SJSA1 (cell line): ENCODE data around the gene LAMA4. TPM values are rescaled to one million over a fixed set of nuclear protein-coding genes. Genes with fewer than 3 reads are reported as not detected.

Source experiments
- DNase-seq, 2 experiments: peaks; one replicate each; pipeline ENCODE4 v3.0.0-alpha.2; 2015 to 2020; ENCODE audit warnings: low spot score in 2 of 2, low read depth in 1 of 2
- H3K27ac ChIP-seq: fragments of 250-450 bp; sonication (Bioruptor Pico); 2 replicates; pipeline ENCODE4 v1.5.1; 2020; ENCODE audit warnings: mild to moderate bottlenecking, moderate library complexity
- H3K27me3 ChIP-seq: fragments of 250-450 bp; sonication (Bioruptor Pico); replicated peaks from 2 replicates; pipeline ENCODE4 v1.5.1; 2020; ENCODE audit warnings: mild to moderate bottlenecking, moderate library complexity
- H3K36me3 ChIP-seq: fragments of 250-450 bp; sonication (Bioruptor Pico); 2 replicates; pipeline ENCODE4 v1.5.1; 2020; ENCODE audit warnings: mild to moderate bottlenecking
- H3K4me1 ChIP-seq: fragments of 250-450 bp; sonication (Bioruptor Pico); replicated peaks from 2 replicates; pipeline ENCODE4 v1.6.1; 2021; ENCODE audit warnings: mild to moderate bottlenecking
- H3K4me3 ChIP-seq: fragments of 250-450 bp; sonication (Bioruptor Pico); 2 replicates; pipeline ENCODE4 v1.5.1; 2020; ENCODE audit warnings: mild to moderate bottlenecking
- H3K9me3 ChIP-seq: fragments of 250-450 bp; sonication (Bioruptor Pico); replicated peaks from 2 replicates; pipeline ENCODE4 v1.5.1; 2020; ENCODE audit warnings: mild to moderate bottlenecking
- total RNA-seq: library from RNA; depleted of rRNA; stranded (reverse); fragments of >200 nt; shearing (Covaris generic); gene quantifications from 2 replicates; pipeline ENCODE4 v1.2.3, GENCODE V29; 2014

LAMA4 gene
- total RNA-seq, 1 experiment from 2014 or later = 1.8 TPM

- no peak overlapping the region for H3K27ac ChIP-seq
- no peaks in the 10 kb centered on the region for H3K27me3 ChIP-seq
- H3K4me1 ChIP-seq = peaks cover 26% of the 10 kb centered on the region
- H3K9me3 ChIP-seq = no peaks in the 10 kb centered on the region
- H3K4me3 ChIP-seq = no peak overlapping the region
- no peaks in the 10 kb centered on the region for H3K36me3 ChIP-seq
- peak in 1 of 2 experiments; percentile 41 for DNase-seq
These were observed 78.2 kb downstream of the LAMA4 start for GRCh38 chr6:112176175-112176574.

- H3K9me3 ChIP-seq = no peaks in the 10 kb centered on the region
- no peak overlapping the region for H3K27ac ChIP-seq
- no peaks in the 10 kb centered on the region for H3K36me3 ChIP-seq
- peaks cover 6% of the 10 kb centered on the region for H3K4me1 ChIP-seq
- 0 out of 2 replicates have a peak, but pooled peaks cover 4% of the 10 kb centered on the region for H3K27me3 ChIP-seq
- H3K4me3 ChIP-seq = no peak overlapping the region
- DNase-seq = no peak
These were observed 81.1 kb downstream of the LAMA4 start for GRCh38 chr6:112173221-112173804.

DNA sequence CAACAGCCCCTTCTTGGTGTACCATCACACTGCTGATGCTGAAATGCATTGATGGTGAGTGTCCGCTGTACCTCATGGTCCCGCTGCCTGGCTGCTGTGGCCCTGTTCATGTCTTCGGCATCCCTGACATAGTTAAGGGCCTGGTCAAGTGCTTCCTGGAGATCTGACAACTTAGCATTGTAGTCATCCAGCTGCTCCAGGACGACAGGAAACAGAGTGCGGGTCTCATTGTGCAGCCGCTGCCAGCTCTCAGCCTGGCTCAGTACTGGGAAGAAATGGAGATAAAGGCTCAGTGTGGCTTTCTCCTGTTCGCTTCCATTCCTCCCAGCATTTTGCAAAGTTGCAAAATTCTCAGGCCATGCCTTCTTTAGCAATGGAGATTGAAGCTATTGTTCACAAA is 81.8 kb downstream of the LAMA4 start:
- no peak overlapping the region for H3K27ac ChIP-seq
- no peaks in the 10 kb centered on the region for H3K36me3 ChIP-seq
- no peak overlapping the region for H3K4me3 ChIP-seq
- 0 out of 2 replicates have a peak, but pooled peaks cover 4% of the 10 kb centered on the region for H3K27me3 ChIP-seq
- H3K9me3 ChIP-seq = no peaks in the 10 kb centered on the region
- DNase-seq = no peak
- peaks cover 5% of the 10 kb centered on the region; the same call in 1 of the 2 replicates for H3K4me1 ChIP-seq

DNA sequence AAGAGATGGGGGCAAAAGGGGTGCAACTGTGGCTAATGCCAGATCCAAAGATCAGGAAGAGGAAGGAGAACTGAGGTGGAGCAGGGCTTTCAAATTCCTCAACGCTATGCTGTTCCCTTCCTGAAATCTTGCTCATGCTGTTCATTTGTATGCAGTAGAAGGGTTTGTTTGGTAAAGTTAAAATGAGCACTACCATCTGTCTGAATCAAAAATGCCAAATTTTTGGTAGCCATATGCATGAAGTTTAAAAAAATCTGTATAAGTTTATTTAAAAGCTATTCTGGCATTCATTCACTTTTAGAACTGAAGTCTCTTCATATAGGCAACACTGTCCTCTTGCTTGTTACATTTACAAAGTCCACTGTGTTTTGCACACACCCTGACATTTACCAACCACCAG is 84.8 kb downstream of the LAMA4 start:
- DNase-seq = no peak
- Histone ChIP-seq H3K27me3 (peaks cover 4% of the 10 kb centered on the region; the same call in 1 of the 2 replicates), H3K4me1 (no peaks in the 10 kb centered on the region), H3K27ac (no peak overlapping the region), H3K36me3 (no peaks in the 10 kb centered on the region), H3K9me3 (no peaks in the 10 kb centered on the region), H3K4me3 (no peak overlapping the region)

- H3K4me1 ChIP-seq = no peaks in the 10 kb centered on the region
- H3K27me3 ChIP-seq = no peaks in the 10 kb centered on the region; the same call in 1 of the 2 replicates
- H3K4me3 ChIP-seq = no peak overlapping the region
- DNase-seq = peak; percentile 47 to 59
- no peaks in the 10 kb centered on the region for H3K9me3 ChIP-seq
- no peak overlapping the region for H3K27ac ChIP-seq
- no peaks in the 10 kb centered on the region for H3K36me3 ChIP-seq
These were observed 90.8 kb downstream of the LAMA4 start for GRCh38 chr6:112163295-112164257.

- Histone ChIP-seq H3K4me1 (peaks cover 6% of the 10 kb centered on the region), H3K27me3 (no peaks in the 10 kb centered on the region), H3K9me3 (no peaks in the 10 kb centered on the region), H3K36me3 (no peaks in the 10 kb centered on the region), H3K27ac (no peak overlapping the region), H3K4me3 (no peak overlapping the region)
- no peak for DNase-seq
These were observed 93.6 kb downstream of the LAMA4 start for GRCh38 chr6:112160745-112161144.

DNA sequence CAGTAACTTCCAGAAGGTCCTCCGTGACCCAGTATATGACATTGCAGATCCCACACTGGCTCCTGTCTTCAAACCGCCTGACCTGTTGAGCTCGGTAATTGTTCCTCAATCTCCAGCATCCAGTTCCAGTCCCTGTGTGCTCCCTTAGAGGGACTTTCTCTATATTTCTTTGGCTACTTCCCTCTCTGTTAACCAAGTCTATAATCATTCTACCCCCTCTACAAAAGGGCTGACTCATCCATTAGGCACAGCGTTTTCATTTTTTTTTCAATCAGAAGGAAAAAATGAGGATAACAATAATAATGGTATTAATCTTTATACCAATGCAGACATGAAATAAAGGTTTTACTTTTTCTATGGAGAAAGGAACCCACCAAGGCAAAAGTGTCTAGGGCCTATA is 97.7 kb downstream of the LAMA4 start:
- H3K27me3 ChIP-seq = no peaks in the 10 kb centered on the region
- no peaks in the 10 kb centered on the region for H3K9me3 ChIP-seq
- no peaks in the 10 kb centered on the region for H3K36me3 ChIP-seq
- H3K4me1 ChIP-seq = peaks cover 10% of the 10 kb centered on the region
- DNase-seq = no peak
- H3K27ac ChIP-seq = no peak overlapping the region
- no peak overlapping the region for H3K4me3 ChIP-seq

DNA sequence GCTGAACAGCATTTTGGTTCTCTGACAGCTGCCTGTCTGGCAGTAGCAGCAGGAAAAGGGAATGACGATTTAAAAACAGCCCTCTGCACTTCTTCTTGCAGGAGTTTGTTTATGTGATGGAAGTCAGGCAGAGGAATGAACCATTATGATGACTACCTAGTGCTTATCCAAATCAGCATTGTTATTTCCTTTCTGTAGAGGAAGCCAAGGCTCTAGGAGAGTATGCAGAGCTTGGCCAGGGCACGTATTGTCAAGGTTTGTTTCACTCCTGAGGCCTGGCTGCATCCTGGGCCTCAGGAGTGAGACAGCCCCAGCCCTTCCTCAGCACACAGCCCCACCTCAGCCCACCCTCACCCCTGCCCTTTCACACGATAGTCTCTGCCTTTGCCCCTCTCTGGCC is 98.5 kb downstream of the LAMA4 start:
- Histone ChIP-seq H3K27ac (no peak overlapping the region), H3K4me3 (no peak overlapping the region), H3K4me1 (peaks cover 10% of the 10 kb centered on the region), H3K36me3 (no peaks in the 10 kb centered on the region), H3K9me3 (no peaks in the 10 kb centered on the region), H3K27me3 (no peaks in the 10 kb centered on the region)
- no peak for DNase-seq

GRCh38 chr6:112154711-112155110 is 99.7 kb downstream of the LAMA4 start:
- Histone ChIP-seq H3K9me3 (no peaks in the 10 kb centered on the region), H3K27ac (no peak overlapping the region), H3K4me3 (no peak overlapping the region), H3K4me1 (peaks cover 19% of the 10 kb centered on the region), H3K27me3 (no peaks in the 10 kb centered on the region), H3K36me3 (no peaks in the 10 kb centered on the region)
- no peak for DNase-seq

GRCh38 chr6:112153926-112154607 is 100.3 kb downstream of the LAMA4 start:
- no peak overlapping the region for H3K27ac ChIP-seq
- no peaks in the 10 kb centered on the region for H3K27me3 ChIP-seq
- no peaks in the 10 kb centered on the region for H3K9me3 ChIP-seq
- peaks cover 22% of the 10 kb centered on the region for H3K4me1 ChIP-seq
- H3K4me3 ChIP-seq = no peak overlapping the region
- DNase-seq = no peak
- H3K36me3 ChIP-seq = no peaks in the 10 kb centered on the region

GRCh38 chr6:112150363-112150762 is 104.0 kb downstream of the LAMA4 start:
- no peak overlapping the region for H3K27ac ChIP-seq
- H3K9me3 ChIP-seq = no peaks in the 10 kb centered on the region
- no peaks in the 10 kb centered on the region for H3K36me3 ChIP-seq
- no peaks in the 10 kb centered on the region for H3K27me3 ChIP-seq
- DNase-seq = no peak
- no peak overlapping the region for H3K4me3 ChIP-seq
- peaks cover 13% of the 10 kb centered on the region for H3K4me1 ChIP-seq

DNA sequence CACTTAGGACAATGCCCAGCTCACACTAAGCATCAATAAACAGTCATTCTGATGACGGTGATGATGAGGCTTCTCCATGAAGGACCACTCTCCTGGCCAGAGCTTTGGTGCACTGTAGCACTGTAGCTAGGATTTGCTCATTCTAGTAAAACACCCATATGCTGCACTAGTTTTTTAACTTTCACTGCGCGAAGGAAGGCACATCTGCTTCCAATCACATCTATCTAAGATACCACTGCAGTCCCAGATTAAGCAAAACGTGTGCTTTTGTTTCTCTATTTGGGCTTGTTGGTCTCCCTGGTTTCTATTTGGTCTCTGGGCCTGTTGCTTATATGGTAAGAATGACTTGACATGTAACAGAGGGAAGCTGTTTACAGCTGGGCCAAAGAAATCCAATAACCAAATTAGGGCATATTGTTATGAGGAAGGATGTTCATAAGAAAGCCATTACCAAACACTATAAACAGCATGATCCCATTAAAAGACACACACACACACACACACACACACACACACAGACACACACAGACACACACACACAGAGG is 104.6 kb downstream of the LAMA4 start:
- Histone ChIP-seq H3K36me3 (no peaks in the 10 kb centered on the region), H3K27ac (no peak overlapping the region), H3K4me3 (no peak overlapping the region), H3K4me1 (peaks cover 12% of the 10 kb centered on the region), H3K9me3 (no peaks in the 10 kb centered on the region), H3K27me3 (no peaks in the 10 kb centered on the region)
- DNase-seq = peak in 1 of 2 experiments; percentile 51

DNA sequence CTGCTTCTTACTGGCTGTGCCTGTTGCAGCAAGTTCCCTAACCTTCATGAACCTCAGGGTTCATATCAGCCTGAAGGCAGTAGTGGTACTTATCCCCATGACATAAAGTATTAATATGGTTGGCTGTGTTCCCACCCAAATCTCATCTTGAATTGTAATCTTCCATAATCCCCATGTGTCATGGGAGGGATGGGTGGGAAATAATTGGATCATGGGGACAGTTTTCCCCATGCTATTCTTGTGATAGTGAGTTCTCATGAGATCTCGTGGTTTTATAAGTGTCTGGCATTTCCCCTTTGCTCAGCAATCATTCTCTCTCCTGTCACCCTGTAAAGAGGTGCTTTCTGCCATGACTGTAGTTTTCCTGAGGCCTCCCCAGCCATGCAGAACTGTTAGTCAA is 105.1 kb downstream of the LAMA4 start:
- no peak for DNase-seq

More for the DNA sequence above, 105.1 kb downstream of the LAMA4 start:
- Histone ChIP-seq H3K4me3 (no peak overlapping the region), H3K27me3 (no peaks in the 10 kb centered on the region), H3K4me1 (peaks cover 12% of the 10 kb centered on the region), H3K36me3 (no peaks in the 10 kb centered on the region), H3K27ac (no peak overlapping the region), H3K9me3 (no peaks in the 10 kb centered on the region)
